PC-3 (cell line): ENCODE data around the gene ZNF768.

ENCODE experiments used
- CTCF ChIP-seq: fragments of 300-600 bp; sonication (generic); conservative IDR thresholded peaks from 2 replicates; pipeline ENCODE4 v1.5.1; 2017; ENCODE audit warnings: antibody characterized with exemption, low read depth, mild to moderate bottlenecking, low read length
- EZH2phosphoT487 ChIP-seq: fragments of 300-600 bp; sonication (generic); IDR thresholded peaks from 2 replicates; pipeline ENCODE4 v1.6.1; 2018; ENCODE audit warnings: mild to moderate bottlenecking, antibody characterized with exemption, low read length, borderline replicate concordance

- TF ChIP-seq CTCF (peak; percentile 40; the same call in 1 of the 2 replicates), EZH2phosphoT487 (no peak)
Observed at GRCh38 chr16:30482366-30482765, 44.0 kb downstream of the ZNF768 start.
